Kidney (tissue), 14 donors: Measurements from ENCODE around the gene BUD23. TPM values are rescaled to one million over a fixed set of nuclear protein-coding genes. Genes with fewer than 3 reads are reported as not detected.
A peak's percentile ranks its signal among the peaks of the same experiment; 100 is the strongest.

Experiments used
- DNase-seq, 5 donors: peaks; one replicate each; pipeline ENCODE4 v3.0.0-alpha.2; 2013 to 2020
- FAIRE-seq: peaks from 2 replicates; lab custom pipeline; 2012; peaks lifted over from hg19 to GRCh38; lab: Jason Lieb, UNC
- H3K27ac ChIP-seq, 2 donors: one replicate each; pipeline ENCODE4 v1.7.0; 2013; ENCODE audit warnings: low read depth in 2 of 2, low read length in 2 of 2, inconsistent platforms in 1 of 2
- H3K27me3 ChIP-seq: one replicate; pipeline ENCODE4 v1.7.1; 2013; ENCODE audit warnings: low read length, inconsistent platforms; ENCODE audit not compliant: control insufficient read depth, insufficient read depth
- H3K36me3 ChIP-seq, 3 donors: one replicate each; pipeline versions ENCODE4 v1.7.0 to v1.7.1; 2013; ENCODE audit warnings: low read length in 3 of 3, control low read depth in 1 of 3, inconsistent platforms in 1 of 3; ENCODE audit not compliant: insufficient read depth in 3 of 3, control insufficient read depth in 2 of 3
- H3K4me1 ChIP-seq, 3 donors: one replicate each; pipeline versions ENCODE4 v1.7.0 to v1.7.1; 2013; ENCODE audit warnings: low read length in 3 of 3, inconsistent platforms in 1 of 3, low read depth in 1 of 3; ENCODE audit not compliant: control insufficient read depth in 2 of 3, insufficient read depth in 2 of 3
- H3K4me3 ChIP-seq, 3 donors: one replicate each; pipeline versions ENCODE4 v1.7.0 to v1.8.1; 2013; ENCODE audit warnings: low read length in 3 of 3, control low read depth in 1 of 3, inconsistent platforms in 1 of 3
- H3K9ac ChIP-seq, 3 donors: one replicate each; pipeline versions ENCODE4 v1.7.0 to v1.7.1; 2013; ENCODE audit warnings: low read length in 3 of 3, control low read depth in 1 of 3, inconsistent platforms in 1 of 3
- H3K9me3 ChIP-seq, 3 donors: one replicate each; pipeline versions ENCODE4 v1.7.0 to v1.7.1; 2013; ENCODE audit warnings: low read length in 3 of 3, control low read depth in 1 of 3, inconsistent platforms in 1 of 3; ENCODE audit not compliant: control insufficient read depth in 2 of 3, insufficient read depth in 1 of 3
- CTCF ChIP-seq: IDR thresholded peaks from 3 replicates; pipeline ENCODE4 v1.5.1; 2012; ENCODE audit warnings: mild to moderate bottlenecking, moderate library complexity, borderline replicate concordance; ENCODE audit not compliant: insufficient read depth; ENCODE audit errors: extremely low read depth
- intact Hi-C: fragments of 100-400 bp; cut with DNase I; formaldehyde crosslinking; loops from one replicate; pipeline ENCODE4 v1.11.1; 2022
- polyA plus RNA-seq: library from polyadenylated mRNA; stranded (reverse); fragments of 350-450 nt; fragmentation: Illumina TruSeq; extraction: RNeasy Lipid Tissue Mini Kit (QIAGEN cat#74804); gene quantifications from one replicate; pipeline ENCODE4 v1.2.3, GENCODE V29; 2014; ENCODE audit warnings: low read depth, low replicate concordance; ENCODE audit not compliant: insufficient read depth
- total RNA-seq: library from RNA; stranded (reverse); fragmentation: NEBNext Ultra II Directional; extraction: Animal tissue kit (Norgen Biotek cat#: 25700); gene quantifications from one replicate; pipeline ENCODE4 v1.2.1, GENCODE V29; 2021
- donor health status: control.
- donor health status: control.
- donor health status: control.
- donor health status: control.
- donor health status: control.
- donor health status: DM: yes; HTN: yes; CAD: no.
- donor health status: Normal renal cell carcinoma (clear cell type).

The BUD23 gene
- total and polyA plus RNA-seq, 2 donors from 2014 or later, result 61.0 to 92.7 TPM

GRCh38 chr7:73690646-73691045, 7.2 kb downstream of the BUD23 start:
- Histone ChIP-seq H3K27ac (no peak overlapping the region), H3K36me3 (peaks cover 6 to 39% (median 23%) of the 10 kb centered on the region in 3 donors), H3K4me1 (no peaks in the 10 kb centered on the region), H3K9ac (no peak overlapping the region), H3K9me3 (no peaks in the 10 kb centered on the region), H3K4me3 (no peak overlapping the region), H3K27me3 (no peaks in the 10 kb centered on the region)
- intact Hi-C loops, result no loop called here
- no peak for DNase-seq
- TF ChIP-seq CTCF, result no peak
- FAIRE-seq, result no peak

- H3K4me1 ChIP-seq, result no peaks in the 10 kb centered on the region
- H3K27ac ChIP-seq, result no peak overlapping the region
- FAIRE-seq, result no peak
- H3K4me3 ChIP-seq, result no peak overlapping the region
- no peaks in the 10 kb centered on the region for H3K9me3 ChIP-seq
- TF ChIP-seq CTCF, result no peak
- no peaks in the 10 kb centered on the region for H3K27me3 ChIP-seq
- no peak overlapping the region for H3K9ac ChIP-seq
- peaks cover 5 to 47% (median 29%) of the 10 kb centered on the region in 3 donors for H3K36me3 ChIP-seq
- intact Hi-C loops, result no loop called here
- no peak for DNase-seq
Observed at GRCh38 chr7:73696372-73696771, 13.0 kb downstream of the BUD23 start.

GRCh38 chr7:73698410-73698809, 15.0 kb downstream of the BUD23 start:
- H3K27ac ChIP-seq, result no peak overlapping the region
- H3K9me3 ChIP-seq, result no peaks in the 10 kb centered on the region
- no peak for FAIRE-seq
- no peak overlapping the region for H3K9ac ChIP-seq
- no peak for TF ChIP-seq CTCF
- no peak for DNase-seq
- H3K4me1 ChIP-seq, result no peaks in the 10 kb centered on the region
- intact Hi-C loops, result no loop called here
- H3K36me3 ChIP-seq, result peaks cover 2 to 38% (median 21%) of the 10 kb centered on the region in 3 donors
- H3K4me3 ChIP-seq, result no peak overlapping the region
- no peaks in the 10 kb centered on the region for H3K27me3 ChIP-seq

- no peak for TF ChIP-seq CTCF
- Histone ChIP-seq H3K9me3 (no peaks in the 10 kb centered on the region), H3K27ac (no peak overlapping the region), H3K36me3 (peaks cover 2 to 27% (median 12%) of the 10 kb centered on the region in 3 donors), H3K9ac (no peak overlapping the region), H3K4me3 (no peak overlapping the region), H3K27me3 (no peaks in the 10 kb centered on the region), H3K4me1 (no peaks in the 10 kb centered on the region)
- peak in 1 of 5 donors; percentile 29 for DNase-seq
- no peak for FAIRE-seq
- intact Hi-C loops, result no loop called here
Observed at GRCh38 chr7:73699370-73700068, 16.1 kb downstream of the BUD23 start.
